RCC 7860 (cell line): ENCODE data around the gene NBL1.

Experiments used
- DNase-seq: peaks from one replicate; pipeline ENCODE4 v3.0.0-alpha.2; 2015; ENCODE audit warnings: low spot score
- FAIRE-seq: peaks from 2 replicates; lab custom pipeline; 2012; peaks lifted over from hg19 to GRCh38; lab: Jason Lieb, UNC

The NBL1 gene

GRCh38 chr1:19643602-19644394 is at the start of gene NBL1:
NBL1 (plus strand) TSS chr1:19644311; CDS start chr1:19655031, 10,720 bp downstream.
- FAIRE-seq: no peak
- no peak for DNase-seq

- no peak for FAIRE-seq
These were observed 47.9 kb upstream of the NBL1 start for GRCh38 chr1:19596065-19596713.

GRCh38 chr1:19596714-19597495 is 47.2 kb upstream of the NBL1 start:
- peak; percentile 98 for DNase-seq
- peak; percentile 89 for FAIRE-seq

More at GRCh38 chr1:19596065-19596713, 47.9 kb upstream of the NBL1 start:
- DNase-seq: no peak

GRCh38 chr1:19597496-19598309 is 46.4 kb upstream of the NBL1 start:
- FAIRE-seq: no peak
- DNase-seq: peak; percentile 22

- FAIRE-seq (no peak), DNase-seq (no peak)
These were observed 44.3 kb upstream of the NBL1 start for GRCh38 chr1:19599810-19600209.

- DNase-seq: no peak
- FAIRE-seq: no peak
These were observed 41.6 kb upstream of the NBL1 start for GRCh38 chr1:19602486-19602885.

- DNase-seq: no peak
- no peak for FAIRE-seq
These were observed 38.1 kb upstream of the NBL1 start for GRCh38 chr1:19605967-19606366.

- FAIRE-seq: no peak
These were observed 37.1 kb upstream of the NBL1 start for GRCh38 chr1:19606817-19607642.

GRCh38 chr1:19608232-19608631 is 35.9 kb upstream of the NBL1 start:
- DNase-seq (no peak), FAIRE-seq (no peak)

More at GRCh38 chr1:19606817-19607642, 37.1 kb upstream of the NBL1 start:
- no peak for DNase-seq

GRCh38 chr1:19610282-19610981 is 33.7 kb upstream of the NBL1 start:
- DNase-seq: peak; percentile 10
- peak; percentile 24 for FAIRE-seq

GRCh38 chr1:19612530-19612929 is 31.6 kb upstream of the NBL1 start:
- FAIRE-seq (no peak), DNase-seq (no peak)

- no peak for FAIRE-seq
These were observed 30.9 kb upstream of the NBL1 start for GRCh38 chr1:19613171-19613703.

GRCh38 chr1:19615438-19615837 is 28.7 kb upstream of the NBL1 start:
- FAIRE-seq (no peak), DNase-seq (no peak)

More at GRCh38 chr1:19613171-19613703, 30.9 kb upstream of the NBL1 start:
- DNase-seq: no peak

- peak; percentile 70 for FAIRE-seq
- no peak for DNase-seq
These were observed 27.6 kb upstream of the NBL1 start for GRCh38 chr1:19616489-19616888.

GRCh38 chr1:19617376-19617775 is 26.7 kb upstream of the NBL1 start:
- FAIRE-seq (no peak), DNase-seq (no peak)

- DNase-seq: no peak
- FAIRE-seq: no peak
These were observed 25.7 kb upstream of the NBL1 start for GRCh38 chr1:19618428-19618827.

- DNase-seq: no peak
- FAIRE-seq: no peak
These were observed 24.3 kb upstream of the NBL1 start for GRCh38 chr1:19619697-19620384.

- DNase-seq (no peak), FAIRE-seq (no peak)
These were observed 23.3 kb upstream of the NBL1 start for GRCh38 chr1:19620786-19621185.
